Measurements from ENCODE around the gene TEX13B. TPM values are rescaled to one million over a fixed set of nuclear protein-coding genes. Genes with fewer than 3 reads are reported as not detected.

Gene TEX13B
- total RNA-seq, 4 donors from 2014 or later, result not detected

GRCh38 chrX:108022491-108023089, 40.4 kb upstream of the TEX13B start:
- 47% methylated on average over 1 of the region's 1 CpG for WGBS

DNA sequence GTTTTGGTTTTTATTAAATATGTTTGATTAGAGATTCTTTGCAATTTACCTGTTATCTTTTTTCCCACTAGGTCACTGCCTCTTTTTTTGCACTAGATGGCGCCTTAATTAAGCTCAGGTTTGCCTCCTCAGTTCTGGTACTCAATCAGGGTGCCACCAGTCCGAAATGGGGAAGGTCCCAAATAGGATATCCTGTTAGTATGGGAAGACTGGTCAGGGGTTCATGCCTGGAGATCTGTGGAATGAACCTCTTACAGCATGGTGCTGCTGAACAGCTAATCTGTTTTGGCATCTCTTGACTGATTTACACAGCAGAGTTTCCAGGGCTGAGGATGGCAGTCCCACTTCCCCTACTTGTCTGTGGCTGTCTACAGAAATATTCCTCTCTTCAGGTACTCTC, 38.5 kb upstream of the TEX13B start:
- H3K36me3 ChIP-seq, result no peaks in the 10 kb centered on the region
- H3K27me3 ChIP-seq, result no peaks in the 10 kb centered on the region
- 8% methylated on average over 2 of the region's 2 CpGs for WGBS
- H3K4me1 ChIP-seq, result no peaks in the 10 kb centered on the region
- H3K4me3 ChIP-seq, result no peak overlapping the region
- H3K9me3 ChIP-seq, result no peaks in the 10 kb centered on the region
- no peak for DNase-seq (ENCODE audit: low spot score in 2 of 2)
- TF ChIP-seq CTCF (IDR thresholded peaks at IDR 0.05) (peak in 1 of 2 donors; percentile 19), POLR2A (IDR thresholded peaks at IDR 0.05) (no peak), POLR2AphosphoS5 (IDR thresholded peaks at IDR 0.05) (no peak), EP300 (IDR thresholded peaks at IDR 0.05) (no peak)
- H3K27ac ChIP-seq, result no peak overlapping the region

More at GRCh38 chrX:108022491-108023089, 40.4 kb upstream of the TEX13B start:
- TF ChIP-seq EP300 (IDR thresholded peaks at IDR 0.05), result no peak
- H3K4me3 ChIP-seq, result no peak overlapping the region
- no peaks in the 10 kb centered on the region for H3K9me3 ChIP-seq
- DNase-seq (ENCODE audit: low spot score in 2 of 2), result no peak
- H3K27ac ChIP-seq, result no peak overlapping the region
- H3K27me3 ChIP-seq, result no peaks in the 10 kb centered on the region
- H3K4me1 ChIP-seq, result no peaks in the 10 kb centered on the region
- H3K36me3 ChIP-seq, result no peaks in the 10 kb centered on the region

GRCh38 chrX:108019382-108019875, 37.3 kb upstream of the TEX13B start:
- WGBS, result 60% methylated on average over 3 of the region's 3 CpGs
- Histone ChIP-seq H3K4me3 (no peak overlapping the region), H3K9me3 (no peaks in the 10 kb centered on the region), H3K27me3 (no peaks in the 10 kb centered on the region), H3K36me3 (no peaks in the 10 kb centered on the region), H3K27ac (no peak overlapping the region), H3K4me1 (no peaks in the 10 kb centered on the region)
- DNase-seq (ENCODE audit: low spot score in 2 of 2), result no peak
- TF ChIP-seq POLR2AphosphoS5 (IDR thresholded peaks at IDR 0.05) (no peak), EP300 (IDR thresholded peaks at IDR 0.05) (no peak), CTCF (IDR thresholded peaks at IDR 0.05) (no peak), POLR2A (IDR thresholded peaks at IDR 0.05) (no peak)

GRCh38 chrX:108018656-108019381, 36.6 kb upstream of the TEX13B start:
- no peaks in the 10 kb centered on the region for H3K4me1 ChIP-seq
- H3K9me3 ChIP-seq, result no peaks in the 10 kb centered on the region
- no peak overlapping the region for H3K27ac ChIP-seq
- no peak for TF ChIP-seq CTCF (IDR thresholded peaks at IDR 0.05)
- no peak for TF ChIP-seq POLR2AphosphoS5 (IDR thresholded peaks at IDR 0.05)
- TF ChIP-seq POLR2A (IDR thresholded peaks at IDR 0.05), result no peak
- TF ChIP-seq EP300 (IDR thresholded peaks at IDR 0.05), result no peak
- H3K27me3 ChIP-seq, result no peaks in the 10 kb centered on the region
- 74% methylated on average over 4 of the region's 4 CpGs for WGBS
- DNase-seq (ENCODE audit: low spot score in 2 of 2), result no peak
- H3K4me3 ChIP-seq, result no peak overlapping the region
- no peaks in the 10 kb centered on the region for H3K36me3 ChIP-seq

DNA sequence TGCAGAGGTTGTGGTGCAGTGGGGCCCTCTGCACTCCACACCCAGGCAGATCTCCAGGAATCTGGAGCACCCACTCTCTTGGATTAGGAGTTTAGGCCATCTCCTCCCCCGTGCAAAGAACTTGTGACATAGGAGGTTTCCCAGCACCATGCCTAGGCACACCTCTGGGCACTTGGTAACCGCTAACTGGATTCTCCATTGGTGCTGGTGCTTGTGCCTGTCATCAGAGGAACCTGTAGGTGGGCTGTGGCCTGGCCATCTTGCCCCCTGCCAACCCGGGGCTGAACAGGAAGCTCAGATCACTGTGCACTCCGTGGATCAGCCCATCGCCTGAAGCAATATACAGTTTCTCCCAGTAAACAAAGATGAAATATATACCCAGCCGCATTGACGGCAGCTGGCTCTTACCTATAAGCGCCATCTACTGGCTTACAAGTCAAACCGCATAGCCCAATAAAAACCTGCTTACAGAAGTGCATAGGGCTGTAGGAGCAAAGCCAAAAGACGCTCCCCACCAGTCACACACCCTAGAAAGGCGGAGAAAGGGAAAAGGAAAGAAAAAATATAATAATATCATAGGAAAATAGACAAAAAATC, 19.1 kb upstream of the TEX13B start:
- Histone ChIP-seq H3K9me3 (no peaks in the 10 kb centered on the region), H3K27me3 (no peaks in the 10 kb centered on the region), H3K27ac (peak overlapping the region; percentile 82), H3K4me3 (no peak overlapping the region), H3K4me1 (no peaks in the 10 kb centered on the region), H3K36me3 (no peaks in the 10 kb centered on the region)
- WGBS, result 18% methylated on average over 9 of the region's 11 CpGs
- no peak for DNase-seq (ENCODE audit: low spot score in 2 of 2)
- TF ChIP-seq POLR2A (IDR thresholded peaks at IDR 0.05) (no peak), CTCF (IDR thresholded peaks at IDR 0.05) (peak in 1 of 2 donors; percentile 34)

All from suprapubic skin (tissue), 4 donors.